DMS 273 (cell line): ENCODE data around the gene TNFSF8.
A peak's percentile ranks its signal among the peaks of the same experiment; 100 is the strongest.

Experiments
- DNase-seq: peaks from one replicate; lab custom pipeline; 2025; ENCODE audit not compliant: unreplicated experiment; lab: John Stamatoyannopoulos, UW

TNFSF8 gene

GRCh38 chr9:114880291-114880745 is 50.1 kb downstream of the TNFSF8 start:
- no peak for DNase-seq

GRCh38 chr9:114878879-114879564 is 51.4 kb downstream of the TNFSF8 start:
- DNase-seq: no peak

GRCh38 chr9:114869845-114870244 is 60.5 kb downstream of the TNFSF8 start:
- DNase-seq: no peak

- no peak for DNase-seq
These were observed 61.0 kb downstream of the TNFSF8 start for GRCh38 chr9:114869378-114869777.

GRCh38 chr9:114867327-114867726 is 63.1 kb downstream of the TNFSF8 start:
- DNase-seq: no peak

- DNase-seq: no peak
These were observed 65.9 kb downstream of the TNFSF8 start for GRCh38 chr9:114864471-114864870.

GRCh38 chr9:114861922-114862605 is 68.3 kb downstream of the TNFSF8 start:
- no peak for DNase-seq

- DNase-seq: no peak
These were observed 69.1 kb downstream of the TNFSF8 start for GRCh38 chr9:114861273-114861672.

GRCh38 chr9:114860187-114860586 is 70.2 kb downstream of the TNFSF8 start:
- no peak for DNase-seq

GRCh38 chr9:114856942-114857315 is 73.5 kb downstream of the TNFSF8 start:
- DNase-seq: no peak

GRCh38 chr9:114856215-114856941 is 74.0 kb downstream of the TNFSF8 start:
- DNase-seq: no peak

GRCh38 chr9:114855488-114855887 is 74.9 kb downstream of the TNFSF8 start:
- no peak for DNase-seq

- no peak for DNase-seq
These were observed 75.5 kb downstream of the TNFSF8 start for GRCh38 chr9:114854736-114855355.

GRCh38 chr9:114853071-114853855 is 77.1 kb downstream of the TNFSF8 start:
- peak; percentile 10 for DNase-seq

- no peak for DNase-seq
These were observed 78.3 kb downstream of the TNFSF8 start for GRCh38 chr9:114852050-114852594.

- DNase-seq: no peak
These were observed 79.1 kb downstream of the TNFSF8 start for GRCh38 chr9:114851306-114851705.
